ENCODE data around the gene LINGO3.

The LINGO3 gene

GRCh38 chr19:2280633-2281264 is 27.2 kb downstream of the LINGO3 start:
- TF ChIP-seq BHLHE40 (IDR thresholded peaks at IDR 0.05; ENCODE audit: borderline replicate concordance) (no peak), L3MBTL2 (conservative IDR thresholded peaks at IDR 0.05) (no peak), FOXK2 (IDR thresholded peaks at IDR 0.05) (no peak), SP1 (IDR thresholded peaks at IDR 0.05) (no peak), PKNOX1 (IDR thresholded peaks at IDR 0.05) (no peak), FOXM1 (IDR thresholded peaks at IDR 0.05; ENCODE audit: borderline replicate concordance) (no peak), NFRKB (IDR thresholded peaks at IDR 0.05) (no peak), ZNF384 (IDR thresholded peaks at IDR 0.05) (no peak), HDGF (IDR thresholded peaks at IDR 0.05; ENCODE audit: borderline replicate concordance) (no peak), FOXA1 (IDR thresholded peaks at IDR 0.05) (no peak), SUZ12 (IDR thresholded peaks at IDR 0.05) (no peak), LEF1 (IDR thresholded peaks at IDR 0.05; ENCODE audit: borderline replicate concordance) (no peak), CTBP1 (IDR thresholded peaks at IDR 0.05; ENCODE audit: borderline replicate concordance) (no peak), TARDBP (IDR thresholded peaks at IDR 0.05) (no peak), ARNT (IDR thresholded peaks at IDR 0.05) (no peak), ELF4 (IDR thresholded peaks at IDR 0.05) (no peak)
- no peak for DNase-seq (ENCODE audit: extremely low spot score)
- ChIA-PET CTCF (no interaction called here), POLR2A (interaction anchor here (1.0 kb wide), 1 partner anchor 195 kb away, joined by 3 read pairs; the partner anchor contains the start of gene GADD45B)

GRCh38 chr19:2278459-2279158 is 29.3 kb downstream of the LINGO3 start:
- ChIA-PET POLR2A (no interaction called here), CTCF (no interaction called here)
- DNase-seq (ENCODE audit: extremely low spot score): no peak
- TF ChIP-seq HDGF (IDR thresholded peaks at IDR 0.05; ENCODE audit: borderline replicate concordance): no peak
- no peak for TF ChIP-seq SP1 (IDR thresholded peaks at IDR 0.05)
- no peak for TF ChIP-seq BHLHE40 (IDR thresholded peaks at IDR 0.05; ENCODE audit: borderline replicate concordance)

GRCh38 chr19:2277138-2277537 is 30.8 kb downstream of the LINGO3 start:
- no peak for DNase-seq (ENCODE audit: extremely low spot score)
- ChIA-PET POLR2A (no interaction called here), CTCF (no interaction called here)
- TF ChIP-seq LEF1 (IDR thresholded peaks at IDR 0.05; ENCODE audit: borderline replicate concordance) (no peak), ARNT (IDR thresholded peaks at IDR 0.05) (no peak), L3MBTL2 (conservative IDR thresholded peaks at IDR 0.05) (no peak), SP1 (IDR thresholded peaks at IDR 0.05) (no peak), HDGF (IDR thresholded peaks at IDR 0.05; ENCODE audit: borderline replicate concordance) (no peak), TARDBP (IDR thresholded peaks at IDR 0.05) (no peak), NFRKB (IDR thresholded peaks at IDR 0.05) (no peak), BHLHE40 (IDR thresholded peaks at IDR 0.05; ENCODE audit: borderline replicate concordance) (no peak), FOXM1 (IDR thresholded peaks at IDR 0.05; ENCODE audit: borderline replicate concordance) (no peak), PKNOX1 (IDR thresholded peaks at IDR 0.05) (no peak), FOXK2 (IDR thresholded peaks at IDR 0.05) (no peak), FOXA1 (IDR thresholded peaks at IDR 0.05) (no peak)

GRCh38 chr19:2276429-2276986 is 31.4 kb downstream of the LINGO3 start:
- TF ChIP-seq LEF1 (IDR thresholded peaks at IDR 0.05; ENCODE audit: borderline replicate concordance) (no peak), SUZ12 (IDR thresholded peaks at IDR 0.05) (no peak), ELF4 (IDR thresholded peaks at IDR 0.05) (no peak), ZNF384 (IDR thresholded peaks at IDR 0.05) (no peak), CTBP1 (IDR thresholded peaks at IDR 0.05; ENCODE audit: borderline replicate concordance) (no peak), BHLHE40 (IDR thresholded peaks at IDR 0.05; ENCODE audit: borderline replicate concordance) (no peak), ARNT (IDR thresholded peaks at IDR 0.05) (no peak), FOXA1 (IDR thresholded peaks at IDR 0.05) (no peak), FOXM1 (IDR thresholded peaks at IDR 0.05; ENCODE audit: borderline replicate concordance) (no peak), FOXK2 (IDR thresholded peaks at IDR 0.05) (no peak), L3MBTL2 (conservative IDR thresholded peaks at IDR 0.05) (no peak), PKNOX1 (IDR thresholded peaks at IDR 0.05) (no peak), TARDBP (IDR thresholded peaks at IDR 0.05) (no peak), NFRKB (IDR thresholded peaks at IDR 0.05) (no peak), HDGF (IDR thresholded peaks at IDR 0.05; ENCODE audit: borderline replicate concordance) (no peak), SP1 (IDR thresholded peaks at IDR 0.05) (no peak)
- CTCF ChIA-PET: no interaction called here
- POLR2A ChIA-PET: no interaction called here
- DNase-seq (ENCODE audit: extremely low spot score): no peak

GRCh38 chr19:2275588-2276428 is 32.1 kb downstream of the LINGO3 start:
- TF ChIP-seq CTBP1 (IDR thresholded peaks at IDR 0.05; ENCODE audit: borderline replicate concordance) (no peak), SUZ12 (IDR thresholded peaks at IDR 0.05) (no peak), PKNOX1 (IDR thresholded peaks at IDR 0.05) (no peak), ZNF384 (IDR thresholded peaks at IDR 0.05) (no peak), SP1 (IDR thresholded peaks at IDR 0.05) (no peak), LEF1 (IDR thresholded peaks at IDR 0.05; ENCODE audit: borderline replicate concordance) (no peak), ELF4 (IDR thresholded peaks at IDR 0.05) (no peak), HDGF (IDR thresholded peaks at IDR 0.05; ENCODE audit: borderline replicate concordance) (no peak), TARDBP (IDR thresholded peaks at IDR 0.05) (no peak)
- ChIA-PET CTCF (interaction anchor here (1.7 kb wide), 1 partner anchor 41 kb away, joined by 4 read pairs; no protein-coding TSS in a partner anchor), POLR2A (interaction anchor here (1.6 kb wide), 1 partner anchor 13 kb away, joined by 4 read pairs; no protein-coding TSS in a partner anchor)
- DNase-seq (ENCODE audit: extremely low spot score): no peak
